ENCODE results near the gene HGFAC. TPM values are rescaled to one million over a fixed set of nuclear protein-coding genes. Genes with fewer than 3 reads are reported as not detected.

Gene HGFAC
- total and polyA plus RNA-seq, 2 of the 13 experiments (the other 11 are each of a cell fraction or from before 2014, with no cell fraction given): 8.5 to 63.6 TPM

- TF ChIP-seq TIGD3 (CRISPR knock-in tag; IDR thresholded peaks at IDR 0.05; ENCODE audit: borderline replicate concordance): no peak
- 0 out of 2 replicates have a peak, but pooled peaks have one; percentile 26 for TF ChIP-seq ZNF788 (CRISPR knock-in tag; IDR thresholded peaks at IDR 0.05; ENCODE audit: borderline replicate concordance)
- no peak for TF ChIP-seq RORA (CRISPR knock-in tag; IDR thresholded peaks at IDR 0.05)
- TF ChIP-seq ZNF235 (CRISPR knock-in tag; IDR thresholded peaks at IDR 0.05; ENCODE audit: borderline replicate concordance): no peak
- TF ChIP-seq, protein P1, sequence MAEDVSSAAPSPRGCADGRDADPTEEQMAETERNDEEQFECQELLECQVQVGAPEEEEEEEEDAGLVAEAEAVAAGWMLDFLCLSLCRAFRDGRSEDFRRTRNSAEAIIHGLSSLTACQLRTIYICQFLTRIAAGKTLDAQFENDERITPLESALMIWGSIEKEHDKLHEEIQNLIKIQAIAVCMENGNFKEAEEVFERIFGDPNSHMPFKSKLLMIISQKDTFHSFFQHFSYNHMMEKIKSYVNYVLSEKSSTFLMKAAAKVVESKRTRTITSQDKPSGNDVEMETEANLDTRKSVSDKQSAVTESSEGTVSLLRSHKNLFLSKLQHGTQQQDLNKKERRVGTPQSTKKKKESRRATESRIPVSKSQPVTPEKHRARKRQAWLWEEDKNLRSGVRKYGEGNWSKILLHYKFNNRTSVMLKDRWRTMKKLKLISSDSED (CRISPR knock-in tag; IDR thresholded peaks at IDR 0.05): no peak
- no peak for TF ChIP-seq ARID2 (CRISPR knock-in tag; IDR thresholded peaks at IDR 0.05; ENCODE audit: borderline replicate concordance)
- TF ChIP-seq HDAC1 (CRISPR knock-in tag; IDR thresholded peaks at IDR 0.05): peak; percentile 68
- TF ChIP-seq KDM3A (CRISPR knock-in tag; IDR thresholded peaks at IDR 0.05; ENCODE audit: low read depth): peak; percentile 25; the same call in 1 of the 2 replicates
- TF ChIP-seq E2F1 (CRISPR knock-in tag; IDR thresholded peaks at IDR 0.05): peak; percentile 51; the same call in 1 of the 2 replicates
- no peak for TF ChIP-seq ATF7 (IDR thresholded peaks at IDR 0.05)
- no peak for TF ChIP-seq ATF7 (CRISPR knock-in tag; IDR thresholded peaks at IDR 0.05)
- TF ChIP-seq, protein P2, sequence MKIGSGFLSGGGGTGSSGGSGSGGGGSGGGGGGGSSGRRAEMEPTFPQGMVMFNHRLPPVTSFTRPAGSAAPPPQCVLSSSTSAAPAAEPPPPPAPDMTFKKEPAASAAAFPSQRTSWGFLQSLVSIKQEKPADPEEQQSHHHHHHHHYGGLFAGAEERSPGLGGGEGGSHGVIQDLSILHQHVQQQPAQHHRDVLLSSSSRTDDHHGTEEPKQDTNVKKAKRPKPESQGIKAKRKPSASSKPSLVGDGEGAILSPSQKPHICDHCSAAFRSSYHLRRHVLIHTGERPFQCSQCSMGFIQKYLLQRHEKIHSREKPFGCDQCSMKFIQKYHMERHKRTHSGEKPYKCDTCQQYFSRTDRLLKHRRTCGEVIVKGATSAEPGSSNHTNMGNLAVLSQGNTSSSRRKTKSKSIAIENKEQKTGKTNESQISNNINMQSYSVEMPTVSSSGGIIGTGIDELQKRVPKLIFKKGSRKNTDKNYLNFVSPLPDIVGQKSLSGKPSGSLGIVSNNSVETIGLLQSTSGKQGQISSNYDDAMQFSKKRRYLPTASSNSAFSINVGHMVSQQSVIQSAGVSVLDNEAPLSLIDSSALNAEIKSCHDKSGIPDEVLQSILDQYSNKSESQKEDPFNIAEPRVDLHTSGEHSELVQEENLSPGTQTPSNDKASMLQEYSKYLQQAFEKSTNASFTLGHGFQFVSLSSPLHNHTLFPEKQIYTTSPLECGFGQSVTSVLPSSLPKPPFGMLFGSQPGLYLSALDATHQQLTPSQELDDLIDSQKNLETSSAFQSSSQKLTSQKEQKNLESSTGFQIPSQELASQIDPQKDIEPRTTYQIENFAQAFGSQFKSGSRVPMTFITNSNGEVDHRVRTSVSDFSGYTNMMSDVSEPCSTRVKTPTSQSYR (CRISPR knock-in tag; IDR thresholded peaks at IDR 0.05; ENCODE audit: borderline replicate concordance): peak; percentile 69; the same call in 1 of the 2 replicates
- peak; percentile 87 for TF ChIP-seq ZNF264 (CRISPR knock-in tag; IDR thresholded peaks at IDR 0.05)
- peak; percentile 83; the same call in 1 of the 2 replicates for TF ChIP-seq ATF7-NPFF (CRISPR knock-in tag; IDR thresholded peaks at IDR 0.05; ENCODE audit: low read depth)
- TF ChIP-seq ZNF652 (CRISPR knock-in tag; IDR thresholded peaks at IDR 0.05; ENCODE audit: borderline replicate concordance, low read depth): no peak
- no peak for TF ChIP-seq ZFP62 (CRISPR knock-in tag; IDR thresholded peaks at IDR 0.05)
- no peak for TF ChIP-seq PHB2 (IDR thresholded peaks at IDR 0.05; ENCODE audit: partially characterized antibody)
- no peak for TF ChIP-seq SRF (IDR thresholded peaks at IDR 0.05; ENCODE audit: low read depth, low read length)
- TF ChIP-seq, protein P3, sequence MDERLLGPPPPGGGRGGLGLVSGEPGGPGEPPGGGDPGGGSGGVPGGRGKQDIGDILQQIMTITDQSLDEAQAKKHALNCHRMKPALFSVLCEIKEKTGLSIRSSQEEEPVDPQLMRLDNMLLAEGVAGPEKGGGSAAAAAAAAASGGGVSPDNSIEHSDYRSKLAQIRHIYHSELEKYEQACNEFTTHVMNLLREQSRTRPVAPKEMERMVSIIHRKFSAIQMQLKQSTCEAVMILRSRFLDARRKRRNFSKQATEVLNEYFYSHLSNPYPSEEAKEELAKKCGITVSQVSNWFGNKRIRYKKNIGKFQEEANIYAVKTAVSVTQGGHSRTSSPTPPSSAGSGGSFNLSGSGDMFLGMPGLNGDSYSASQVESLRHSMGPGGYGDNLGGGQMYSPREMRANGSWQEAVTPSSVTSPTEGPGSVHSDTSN (CRISPR knock-in tag; IDR thresholded peaks at IDR 0.05): no peak
- peak; percentile 22; the same call in 1 of the 2 replicates for TF ChIP-seq SSRP1 (CRISPR knock-in tag; IDR thresholded peaks at IDR 0.05)
- no peak for TF ChIP-seq CREBL2 (CRISPR knock-in tag; IDR thresholded peaks at IDR 0.05; ENCODE audit: borderline replicate concordance)
- no peak for TF ChIP-seq ZKSCAN5 (CRISPR knock-in tag; IDR thresholded peaks at IDR 0.05)
Observed at GRCh38 chr4:3407930-3408792, 33.6 kb upstream of the HGFAC start (continued).

Measured in HepG2 (cell line).